GM21529 (cell line): ENCODE measurements around the gene ETV7.
"Not testable (repeated sequence)": the region's sequence is repeated elsewhere in the genome, so short reads cannot be mapped to it uniquely, and the experiment has no call there.

Experiments used
- ATAC-seq: cut with Tn5 transposase; IDR thresholded peaks from one replicate; pipeline ENCODE4 v1.9.1; 2021; ENCODE audit not compliant: unreplicated experiment

ETV7 gene

DNA sequence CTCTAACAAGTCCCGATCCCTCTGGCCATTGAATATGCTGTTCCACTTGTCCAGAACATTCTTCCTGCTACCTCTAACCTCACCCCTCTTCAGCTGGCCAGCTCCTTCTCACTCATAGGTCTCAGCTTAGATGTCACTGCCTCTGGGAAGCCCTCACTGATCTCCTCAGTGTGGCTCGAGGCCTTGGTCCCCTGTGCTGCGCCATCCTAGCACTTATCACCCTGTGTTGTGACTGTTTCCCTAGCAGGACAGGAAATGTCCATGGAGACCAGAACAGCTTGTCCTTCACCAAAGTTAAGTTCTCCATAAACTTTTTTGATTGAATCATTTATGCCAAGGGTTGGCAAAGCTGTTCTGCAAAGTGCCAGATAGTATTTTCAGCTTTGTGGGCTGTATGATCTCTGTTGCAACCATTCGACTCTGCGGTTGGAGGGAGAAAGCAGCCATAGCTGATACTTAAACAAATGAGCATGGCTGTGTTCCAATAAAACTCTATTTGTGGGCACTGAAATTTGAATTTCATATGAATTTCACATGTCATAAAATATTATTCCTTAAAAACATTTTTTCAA, 44.3 kb downstream of the ETV7 start:
- no peak for ATAC-seq

DNA sequence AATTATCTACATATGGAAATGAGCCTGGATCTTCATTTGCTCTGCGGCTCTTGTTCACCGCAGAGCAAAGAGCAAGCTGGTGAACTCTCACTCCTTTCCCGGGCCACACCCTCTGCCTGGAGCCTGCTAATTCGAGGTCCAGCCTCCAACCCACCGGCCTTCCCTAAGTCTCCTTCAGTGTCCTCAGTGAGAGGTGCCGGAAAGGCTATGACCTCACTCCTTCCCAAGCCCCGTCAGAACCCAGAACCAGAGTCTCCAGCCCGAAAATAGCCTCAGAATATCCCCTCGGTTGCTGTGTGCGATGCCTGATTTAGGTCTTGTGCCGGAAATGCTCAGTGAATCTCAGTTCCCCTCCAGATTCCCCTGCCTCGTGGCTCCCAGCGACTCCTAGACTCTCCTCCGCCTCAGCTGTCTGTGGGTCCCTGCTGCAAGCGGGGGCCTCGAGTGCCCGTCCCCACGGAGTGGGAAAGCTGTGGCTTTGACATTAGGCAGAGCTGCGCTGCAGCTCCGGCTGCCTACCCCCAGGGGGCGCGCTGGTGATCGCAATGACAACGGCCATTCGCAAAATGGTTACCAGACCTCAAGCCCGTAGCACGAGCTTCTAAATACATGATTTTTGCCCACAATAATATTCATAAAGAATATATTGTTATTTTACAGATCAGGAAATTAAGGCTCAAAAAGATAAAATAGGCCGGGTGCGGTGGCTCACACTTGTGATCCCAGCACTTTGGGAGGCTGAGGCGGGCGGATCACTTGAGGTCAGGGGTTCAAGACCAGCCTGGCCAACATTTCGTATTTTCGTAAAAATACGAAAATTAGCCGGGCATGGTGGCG, 46.6 kb downstream of the ETV7 start:
- no peak for ATAC-seq

DNA sequence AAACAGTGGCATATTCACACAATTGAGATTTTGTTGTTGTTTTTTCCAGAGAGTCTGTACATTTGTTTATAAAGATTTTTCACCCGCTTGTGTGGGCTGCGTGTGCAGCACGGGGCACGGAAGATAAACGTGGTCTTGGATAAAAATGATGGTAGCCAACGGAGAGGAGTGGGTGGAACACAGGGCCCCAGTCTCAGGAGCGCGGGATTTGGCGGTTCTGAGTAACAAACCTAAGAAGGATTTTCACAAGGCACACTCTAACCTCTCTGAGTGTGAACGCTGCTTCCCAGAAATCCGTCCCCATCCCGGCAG, 47.2 kb downstream of the ETV7 start:
- ATAC-seq: no peak

DNA sequence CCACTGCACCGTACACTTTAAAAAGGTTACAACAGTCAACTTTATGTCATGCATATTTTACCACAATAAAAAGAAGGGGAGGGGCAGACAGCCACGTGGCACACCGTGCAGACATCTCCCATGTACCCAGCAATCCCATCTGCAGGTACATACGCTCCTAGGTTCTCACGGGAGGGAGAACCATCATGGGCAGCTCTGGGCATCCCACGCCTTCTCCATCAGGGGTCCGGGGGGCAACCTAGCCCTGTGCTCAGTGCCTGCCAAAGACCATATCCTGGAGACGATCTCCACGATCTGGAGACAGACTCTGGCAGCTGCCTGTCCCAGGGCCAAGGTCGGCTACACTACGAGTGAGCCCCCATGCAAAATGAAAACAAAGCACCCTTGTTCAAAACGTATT, 48.3 kb downstream of the ETV7 start:
- ATAC-seq: no peak

DNA sequence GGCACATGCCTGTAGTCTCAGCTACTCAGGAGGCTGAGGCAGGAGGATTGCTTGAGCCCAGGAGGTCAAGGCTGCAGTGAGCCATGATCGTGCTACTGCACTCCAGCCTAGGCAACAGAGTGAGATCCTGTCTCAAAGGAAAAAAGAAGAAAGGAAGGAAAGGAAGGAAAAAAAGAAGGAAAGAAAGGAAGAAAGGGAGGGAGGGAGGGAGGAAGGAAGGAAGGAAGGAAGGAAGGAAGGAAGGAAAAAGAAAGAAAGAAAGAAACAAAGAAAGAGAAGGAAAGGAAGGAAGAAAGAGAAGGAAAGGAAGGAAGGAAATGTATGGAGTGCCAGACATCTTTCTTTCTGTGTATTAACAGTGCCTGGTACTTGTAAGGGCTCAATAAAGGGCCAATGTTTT, 49.2 kb downstream of the ETV7 start:
- ATAC-seq: not testable (repeated sequence)

DNA sequence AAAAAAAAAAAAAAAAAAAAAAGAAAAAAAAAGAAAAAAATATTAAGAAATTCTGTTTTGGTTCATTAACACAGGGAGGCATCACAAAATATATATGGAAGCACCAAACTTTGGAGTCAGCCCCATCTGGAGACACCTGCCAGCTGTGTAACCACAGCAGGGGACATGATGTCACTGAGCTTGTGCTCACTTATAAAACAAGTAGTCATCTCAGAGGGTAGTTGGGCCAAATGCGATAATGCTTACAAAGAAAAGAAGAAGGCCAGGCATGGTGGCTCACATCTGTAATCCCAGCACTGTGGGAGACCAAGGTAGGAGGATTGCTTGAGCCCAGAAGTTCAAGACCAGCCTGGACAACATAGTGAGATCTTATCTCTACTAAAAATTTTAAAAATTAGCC, 49.7 kb downstream of the ETV7 start:
- no peak for ATAC-seq

DNA sequence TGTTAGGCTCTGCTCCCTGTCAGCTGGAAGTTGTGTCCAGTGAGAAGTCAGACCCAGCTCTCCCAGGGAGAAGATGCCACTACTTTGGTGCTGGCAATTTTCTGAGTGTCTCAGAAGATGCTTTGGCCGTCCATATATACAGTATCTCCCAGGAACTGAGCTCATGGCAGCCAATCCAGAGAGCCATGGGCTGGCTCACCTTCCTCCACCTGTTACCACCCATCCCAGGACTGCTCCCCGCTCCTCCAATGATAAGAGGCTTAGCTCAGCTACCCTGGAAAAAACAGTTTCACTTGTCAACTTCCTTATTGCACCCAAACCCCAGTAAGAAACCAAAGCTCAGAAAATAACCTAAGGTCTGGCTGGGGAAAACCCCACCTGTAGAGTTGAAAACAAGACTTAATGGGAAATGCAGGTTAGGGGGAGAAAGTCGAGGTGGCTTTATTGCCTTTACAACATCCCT, 50.7 kb downstream of the ETV7 start, which contains the start of gene BNIP5:
Gene BNIP5 (minus strand): TSS at position 110 of the 463 bp plus-strand sequence. CDS start 6,198 bp downstream, outside the sequence.
- ATAC-seq: no peak

DNA sequence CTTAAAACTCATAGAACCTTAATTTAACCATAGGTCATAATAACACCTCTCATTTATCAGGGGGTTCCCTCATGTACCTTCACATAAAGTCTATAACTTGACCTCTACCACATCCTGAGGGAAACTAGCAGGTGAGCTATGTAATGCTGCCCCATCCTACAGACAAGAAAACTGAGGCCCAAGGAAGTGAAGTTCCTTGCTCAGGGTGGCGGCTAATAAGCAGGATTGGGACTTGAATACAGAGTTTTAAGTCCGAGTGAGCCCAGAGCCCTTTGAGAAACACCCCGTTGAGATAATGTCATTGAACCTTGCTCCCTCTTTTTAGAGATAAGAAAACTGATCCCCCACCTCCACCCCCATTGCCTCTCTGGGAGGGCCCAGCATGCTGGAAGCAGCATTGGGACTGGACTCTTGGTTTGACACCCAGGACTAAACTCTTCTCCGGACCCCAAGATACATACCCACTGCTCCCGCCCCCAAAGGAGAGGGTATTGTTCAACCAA, 51.2 kb downstream of the ETV7 start:
- ATAC-seq: no peak

DNA sequence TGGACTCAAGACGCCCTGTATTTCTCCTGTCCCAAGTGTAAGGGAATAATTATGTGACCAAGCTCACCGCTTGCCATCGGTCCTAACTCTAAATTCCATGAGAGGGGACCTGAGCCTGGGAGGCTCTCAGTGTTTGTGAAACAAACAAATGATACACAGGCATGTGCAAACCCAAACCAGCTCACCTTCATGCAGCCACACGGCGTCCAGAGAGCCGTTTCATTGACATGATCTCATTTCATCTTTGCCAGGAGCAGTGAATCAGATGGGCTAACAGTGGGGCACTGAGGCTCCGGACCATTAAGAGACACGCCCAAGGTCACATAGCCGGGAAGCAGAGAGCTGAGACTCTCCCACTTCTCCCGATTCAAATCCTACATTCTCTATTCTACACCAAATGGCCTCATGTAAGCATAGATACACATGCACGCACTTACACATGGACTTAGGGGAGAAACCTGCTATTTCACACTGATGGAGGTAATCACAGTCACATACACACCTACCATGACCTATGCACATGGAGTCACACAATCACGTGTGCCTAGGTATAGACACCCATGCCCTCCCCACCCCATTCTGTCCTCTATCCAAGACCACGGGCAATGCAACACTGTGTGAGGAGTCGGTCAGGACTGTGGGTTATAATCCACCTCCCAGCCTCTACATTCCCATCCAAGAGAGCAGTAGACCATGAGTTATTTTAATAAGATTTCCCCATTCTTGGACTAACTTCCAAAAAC, 51.8 kb downstream of the ETV7 start:
- ATAC-seq: no peak

DNA sequence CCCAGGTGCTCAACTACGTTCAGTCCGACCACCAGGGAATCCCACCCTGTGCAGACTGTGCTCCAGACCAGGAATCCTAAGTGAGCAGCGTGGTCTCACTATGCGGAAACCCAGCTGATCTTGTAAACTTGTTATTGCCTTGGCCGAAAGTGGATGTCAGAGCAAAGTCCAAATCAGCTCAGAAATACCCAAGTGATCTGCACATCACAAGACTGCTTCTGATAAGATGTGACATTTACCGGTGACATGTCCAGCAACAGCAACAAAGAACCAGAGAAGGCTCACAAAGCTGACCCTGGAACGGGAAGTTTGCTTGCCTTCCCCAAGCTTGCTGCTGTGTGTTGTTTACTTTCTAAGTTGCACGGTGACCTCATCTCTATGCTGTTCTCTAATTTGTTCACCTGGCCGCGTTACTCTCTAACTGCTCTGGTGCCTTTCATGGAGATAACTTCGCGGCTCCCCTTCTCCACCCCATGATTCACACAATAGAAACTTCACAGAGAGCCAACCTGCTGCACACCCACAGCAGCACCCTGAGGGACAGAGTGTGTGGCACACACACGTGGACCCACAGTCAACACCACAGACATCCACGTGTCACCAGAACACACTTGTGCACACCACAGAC, 52.5 kb downstream of the ETV7 start:
- ATAC-seq: no peak

DNA sequence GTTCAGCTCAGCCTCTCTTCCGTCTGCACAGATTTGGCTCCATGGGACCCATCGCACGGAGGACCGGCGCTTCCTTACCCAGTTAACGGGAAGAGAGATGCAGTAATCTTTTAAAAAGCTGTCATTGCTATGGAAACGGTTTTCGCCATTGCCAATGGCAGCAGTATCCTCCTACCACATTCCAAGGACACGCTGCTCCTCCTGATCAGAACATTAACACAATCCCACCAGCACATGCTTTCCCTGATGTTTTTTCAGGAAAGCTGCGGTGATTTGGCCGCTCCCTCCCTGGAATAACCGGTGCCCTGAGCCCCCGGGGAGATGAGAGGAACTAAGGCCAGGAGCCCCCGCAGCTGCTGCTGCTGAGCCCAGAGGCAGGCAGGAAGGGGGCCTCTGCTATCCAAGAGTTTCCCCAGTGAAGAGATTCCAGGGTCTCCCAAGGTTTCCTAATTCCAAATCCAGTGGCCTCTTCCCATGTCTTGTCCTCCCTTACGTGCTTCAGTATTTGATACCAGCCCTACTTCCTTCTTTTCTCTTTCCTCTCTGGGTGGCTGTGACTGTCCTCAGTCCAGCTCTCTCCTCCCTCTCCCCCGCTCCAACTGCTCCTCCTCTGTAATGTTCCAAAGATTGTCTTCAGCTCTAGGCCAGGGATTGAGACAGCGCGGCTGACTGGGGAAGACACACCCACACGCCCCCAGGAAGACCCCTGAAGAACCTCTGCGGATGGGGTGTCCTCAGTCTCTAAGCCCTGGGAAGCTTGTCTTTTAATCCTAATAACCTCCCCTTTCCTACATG, 53.3 kb downstream of the ETV7 start:
- no peak for ATAC-seq

DNA sequence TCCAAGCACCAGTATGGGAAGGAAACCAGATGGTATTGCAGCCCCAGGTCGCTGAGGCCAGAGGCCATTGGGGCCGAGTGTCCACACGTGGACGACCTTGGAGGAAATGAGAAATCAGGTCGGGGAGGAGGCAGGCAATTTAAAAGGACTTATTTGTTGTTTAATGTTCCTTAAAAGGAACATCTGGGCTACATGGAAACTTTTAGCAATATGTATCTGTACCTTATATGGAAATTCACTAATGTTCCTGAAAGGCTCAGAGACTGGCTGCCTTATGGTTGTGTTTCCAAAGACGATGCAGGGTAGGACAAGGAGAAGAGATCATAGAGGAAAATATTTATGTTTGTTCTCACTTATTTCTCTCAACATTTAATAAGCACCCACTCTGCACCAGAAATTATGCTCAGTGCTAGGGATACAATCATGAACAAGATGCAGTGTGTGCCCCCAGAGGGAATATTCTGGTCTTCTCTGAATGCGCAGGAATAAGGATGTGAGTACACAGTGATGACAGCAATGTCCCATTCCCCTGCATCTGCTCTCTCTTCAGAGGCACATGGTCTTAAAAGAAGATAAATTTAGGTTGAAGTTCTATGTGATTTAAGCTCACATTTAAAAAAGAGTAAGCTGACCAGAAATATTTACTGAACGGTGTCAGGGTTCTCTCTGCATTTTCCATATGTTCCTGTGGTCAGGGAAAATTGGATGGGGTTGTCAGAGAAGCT, 54.1 kb downstream of the ETV7 start:
- no peak for ATAC-seq

DNA sequence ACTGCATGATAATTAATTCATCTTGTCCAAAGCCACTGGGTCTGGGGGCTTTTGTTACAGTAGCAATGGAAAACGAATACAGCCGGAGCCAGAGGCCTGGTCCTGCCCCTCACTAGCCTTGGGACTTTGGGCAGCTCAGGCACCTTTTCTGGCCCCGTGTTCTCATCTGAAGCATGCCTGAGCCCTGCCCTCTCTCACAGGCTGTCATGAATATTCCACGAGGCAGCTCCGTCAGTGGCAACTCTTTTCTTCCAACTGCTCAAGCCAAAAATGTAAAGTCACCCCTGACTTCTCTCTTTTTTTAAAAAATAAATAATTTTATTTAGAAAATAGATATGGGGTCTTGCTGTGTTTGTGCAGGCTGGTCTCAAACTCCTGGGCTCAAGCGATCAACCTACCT, 56.1 kb downstream of the ETV7 start:
- ATAC-seq: no peak

DNA sequence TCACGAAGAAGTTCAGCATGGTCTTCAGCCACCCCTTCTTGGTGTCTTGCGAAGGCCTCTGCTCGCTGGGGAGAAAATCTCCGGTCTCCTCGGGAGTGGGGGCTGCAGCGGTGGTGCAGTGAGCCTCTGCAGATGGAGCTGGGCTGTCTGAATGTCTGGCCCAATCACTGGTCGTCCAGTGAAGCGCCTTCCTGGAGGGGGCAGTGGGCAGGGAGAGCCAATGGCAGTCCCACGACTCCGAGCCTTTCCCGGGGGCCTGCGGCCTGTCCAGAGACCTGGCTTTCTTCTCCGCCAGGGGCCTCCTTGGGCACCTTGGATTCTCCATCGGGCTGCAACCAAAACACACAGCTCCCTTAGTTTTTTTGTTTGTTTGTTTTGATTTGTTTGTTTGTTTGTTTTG, 57.1 kb downstream of the ETV7 start:
- no peak for ATAC-seq

DNA sequence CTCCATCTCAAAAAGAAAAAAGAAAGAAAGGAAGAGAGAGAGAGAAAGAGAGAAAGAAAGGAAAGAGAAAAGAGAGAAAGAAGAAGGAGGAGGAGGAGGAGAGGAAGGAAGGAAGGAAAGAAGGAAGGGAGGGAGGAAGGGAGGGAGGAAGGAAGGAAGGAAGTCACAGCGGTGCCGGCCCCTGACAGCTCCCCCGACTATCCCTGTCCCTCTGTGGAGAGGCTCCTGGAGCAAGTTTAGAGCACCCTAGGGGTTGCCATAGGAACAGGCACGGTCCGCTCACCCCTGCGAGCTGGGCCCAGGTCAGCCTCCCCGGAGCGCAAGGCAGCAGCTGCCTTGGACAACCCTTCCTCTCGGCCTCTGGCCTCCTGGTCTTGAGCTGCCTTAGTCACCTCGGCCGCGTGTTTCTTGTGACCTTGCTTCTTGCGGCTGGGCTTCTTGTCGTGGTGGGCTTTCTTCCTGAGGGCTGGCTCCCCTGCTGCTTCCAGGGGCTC, 57.6 kb downstream of the ETV7 start:
- no peak for ATAC-seq

DNA sequence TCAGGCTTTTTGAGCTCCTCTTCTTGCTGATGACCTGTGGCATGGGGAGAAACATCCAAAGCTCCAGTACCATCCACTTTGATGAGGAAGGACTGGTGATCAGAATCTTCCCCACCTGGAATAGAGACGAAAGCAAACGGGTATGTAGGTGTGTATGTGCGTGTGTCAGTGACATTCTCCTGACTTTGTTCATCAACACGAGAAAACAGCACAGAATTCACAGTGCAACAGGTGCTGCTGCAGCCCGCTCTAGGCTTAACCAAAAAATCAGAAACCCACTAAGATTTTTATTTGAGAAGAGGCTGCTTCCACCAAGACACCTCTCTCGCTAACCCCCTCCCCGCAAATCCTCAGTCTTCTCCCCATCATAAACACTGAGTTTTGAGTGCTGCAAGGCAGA, 58.9 kb downstream of the ETV7 start:
- ATAC-seq: no peak

DNA sequence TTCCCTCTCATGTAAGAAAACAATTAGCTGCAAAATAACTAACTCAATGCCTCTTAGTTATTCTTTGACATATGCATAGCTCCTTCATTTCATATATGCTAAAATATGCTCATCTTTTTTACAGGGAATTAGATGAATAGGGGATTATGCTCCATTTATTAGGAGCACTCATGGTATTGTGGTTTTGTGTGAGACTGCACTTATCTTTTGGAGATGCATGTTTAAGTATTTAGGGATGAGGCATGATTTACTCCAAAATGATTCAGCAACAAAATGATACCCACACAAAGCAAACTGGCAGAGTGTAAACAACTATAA, 59.6 kb downstream of the ETV7 start:
- ATAC-seq: no peak

DNA sequence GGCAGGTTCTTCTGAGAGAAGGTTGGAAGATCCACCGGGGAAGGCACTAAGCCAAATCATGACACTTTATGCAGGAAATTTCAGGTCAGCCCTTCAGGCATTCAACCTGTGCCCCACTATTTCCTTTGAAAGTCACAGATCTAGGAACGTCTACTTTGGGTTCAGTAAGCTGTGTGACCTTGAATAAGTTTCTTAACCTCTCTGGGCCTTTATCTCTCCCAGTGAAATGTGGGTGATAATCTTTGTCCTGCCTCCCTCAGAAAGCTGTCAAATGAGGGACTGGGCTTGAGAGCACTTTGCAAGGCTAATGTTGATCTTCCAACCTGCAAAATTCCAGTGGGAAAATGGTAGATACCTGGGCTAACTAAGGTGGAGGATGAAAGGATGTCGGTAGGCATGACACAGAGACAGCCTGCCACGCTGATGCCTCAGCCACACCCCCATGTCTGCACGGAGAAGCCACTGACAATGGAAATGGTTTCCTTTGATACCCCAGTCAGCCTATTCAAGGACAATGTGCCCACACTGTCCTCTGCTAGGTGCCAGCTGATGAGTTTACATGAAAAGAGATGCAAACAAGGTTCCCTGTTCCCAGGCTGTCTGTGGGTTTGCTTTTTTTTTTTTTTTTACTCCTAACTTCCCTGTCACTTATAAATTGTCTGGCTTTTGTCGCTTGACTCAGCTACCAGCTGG, 60.1 kb downstream of the ETV7 start:
- ATAC-seq: no peak

DNA sequence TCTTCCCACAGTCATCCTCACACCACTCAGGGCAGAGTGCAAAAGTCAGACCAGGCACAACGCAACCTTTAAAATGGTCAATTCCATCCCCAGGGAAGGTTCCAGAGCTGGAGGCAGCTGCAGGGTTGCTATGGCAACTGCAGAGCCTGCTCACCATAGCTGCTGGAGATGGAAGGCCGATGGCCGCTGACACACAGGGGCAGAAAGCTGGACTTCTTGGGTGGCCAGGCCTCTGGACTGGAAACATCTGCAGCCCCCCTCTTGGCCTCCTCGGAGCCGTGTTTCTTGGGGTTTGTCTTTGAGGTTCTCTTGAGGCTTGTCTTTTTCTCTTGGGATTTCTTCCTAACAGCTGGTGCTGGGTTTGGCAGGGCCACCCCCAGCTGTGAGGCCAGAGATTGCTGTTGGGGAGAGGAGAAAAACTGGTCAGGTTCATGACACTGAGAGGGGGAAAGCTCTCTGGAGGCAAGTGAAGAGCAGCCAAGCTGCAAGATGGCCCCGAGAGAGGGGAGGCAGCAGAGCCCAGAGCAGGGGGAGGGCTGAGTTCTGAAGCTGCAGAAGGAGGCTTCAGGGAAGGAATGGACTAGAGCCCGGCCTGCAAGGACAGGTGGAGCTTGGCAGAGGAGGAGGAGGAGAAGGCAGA, 61.0 kb downstream of the ETV7 start:
- no peak for ATAC-seq
